ENCODE measurements around the gene FAF1.

The FAF1 gene

GRCh38 chr1:50423670-50424000 is 536.4 kb downstream of the FAF1 start:
- ChIA-PET POLR2A (interaction anchor here (0.7 kb wide), 1 partner anchor 22 kb away, joined by 3 read pairs; no protein-coding TSS in a partner anchor), CTCF (interaction anchor here (0.6 to 2.0 kb wide), 3 partner anchors 9 to 25 kb away, joined by 3 to 7 read pairs (median 5); no protein-coding TSS in a partner anchor)
- DNase-seq (ENCODE audit: low read depth, low spot score): no peak
- H3K4me3 ChIP-seq (ENCODE audit: low read depth, low read length): no peak overlapping the region; the same call in 1 of the 2 replicates
- no peak for TF ChIP-seq CTCF (IDR thresholded peaks at IDR 0.05; ENCODE audit: insufficient read depth, low read length, missing control alignments)

DNA sequence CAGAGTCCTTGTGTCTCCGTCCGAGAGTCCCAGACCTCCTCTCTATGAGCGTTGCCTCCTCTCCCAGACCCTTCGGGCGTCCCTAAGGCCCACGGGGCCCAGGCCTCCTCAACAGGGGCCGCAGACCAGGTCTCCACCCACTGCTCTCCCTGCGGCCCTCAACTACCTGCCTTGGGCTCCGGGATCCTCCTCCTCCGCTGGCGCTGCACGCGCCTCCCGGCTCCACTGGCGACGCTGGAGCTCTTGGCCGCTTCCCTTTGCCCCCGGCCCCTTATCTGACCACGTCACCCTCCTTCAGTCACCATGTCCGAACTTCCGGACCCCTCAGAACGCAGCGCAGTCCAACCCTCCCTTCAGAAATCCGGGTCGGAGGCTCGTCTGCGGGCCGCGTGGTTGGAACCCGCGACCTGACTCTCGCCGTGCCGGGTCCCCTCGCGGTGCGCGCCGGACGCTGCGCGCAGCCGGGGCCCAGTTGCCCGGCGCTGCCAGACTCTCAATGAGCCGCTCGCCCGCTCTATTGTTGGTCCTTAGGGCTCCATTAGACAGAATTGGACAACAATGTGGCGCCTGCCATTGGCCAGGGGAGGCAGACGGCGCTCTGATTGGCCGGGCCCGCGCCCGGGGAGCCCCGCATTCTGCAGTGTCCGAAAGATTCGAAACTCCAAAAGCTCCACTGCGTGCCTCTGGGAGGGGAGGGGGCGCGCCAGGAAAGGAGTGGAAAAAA is 537.0 kb downstream of the FAF1 start, which contains the start of gene DMRTA2:
DMRTA2 (minus strand) TSS at position 498 of the 724 bp plus-strand sequence. CDS start 1,907 bp downstream, outside the sequence.
- H3K4me3 ChIP-seq (ENCODE audit: low read depth, low read length): peak within 1 kb of the TSS; percentile 31
- no peak for DNase-seq (ENCODE audit: low read depth, low spot score)
- CTCF ChIA-PET: interaction anchor here (0.8 to 2.0 kb wide), 2 partner anchors 10 to 19 kb away, joined by 3 to 7 read pairs; no protein-coding TSS in a partner anchor
- no peak for TF ChIP-seq CTCF (IDR thresholded peaks at IDR 0.05; ENCODE audit: insufficient read depth, low read length, missing control alignments)
- POLR2A ChIA-PET: no interaction called here

GRCh38 chr1:50422675-50422945 is 537.5 kb downstream of the FAF1 start:
- no peak overlapping the region for H3K4me3 ChIP-seq (ENCODE audit: low read depth, low read length)
- CTCF ChIA-PET: no interaction called here
- DNase-seq (ENCODE audit: low read depth, low spot score): no peak
- TF ChIP-seq CTCF (IDR thresholded peaks at IDR 0.05; ENCODE audit: insufficient read depth, low read length, missing control alignments): no peak
- POLR2A ChIA-PET: no interaction called here

DNA sequence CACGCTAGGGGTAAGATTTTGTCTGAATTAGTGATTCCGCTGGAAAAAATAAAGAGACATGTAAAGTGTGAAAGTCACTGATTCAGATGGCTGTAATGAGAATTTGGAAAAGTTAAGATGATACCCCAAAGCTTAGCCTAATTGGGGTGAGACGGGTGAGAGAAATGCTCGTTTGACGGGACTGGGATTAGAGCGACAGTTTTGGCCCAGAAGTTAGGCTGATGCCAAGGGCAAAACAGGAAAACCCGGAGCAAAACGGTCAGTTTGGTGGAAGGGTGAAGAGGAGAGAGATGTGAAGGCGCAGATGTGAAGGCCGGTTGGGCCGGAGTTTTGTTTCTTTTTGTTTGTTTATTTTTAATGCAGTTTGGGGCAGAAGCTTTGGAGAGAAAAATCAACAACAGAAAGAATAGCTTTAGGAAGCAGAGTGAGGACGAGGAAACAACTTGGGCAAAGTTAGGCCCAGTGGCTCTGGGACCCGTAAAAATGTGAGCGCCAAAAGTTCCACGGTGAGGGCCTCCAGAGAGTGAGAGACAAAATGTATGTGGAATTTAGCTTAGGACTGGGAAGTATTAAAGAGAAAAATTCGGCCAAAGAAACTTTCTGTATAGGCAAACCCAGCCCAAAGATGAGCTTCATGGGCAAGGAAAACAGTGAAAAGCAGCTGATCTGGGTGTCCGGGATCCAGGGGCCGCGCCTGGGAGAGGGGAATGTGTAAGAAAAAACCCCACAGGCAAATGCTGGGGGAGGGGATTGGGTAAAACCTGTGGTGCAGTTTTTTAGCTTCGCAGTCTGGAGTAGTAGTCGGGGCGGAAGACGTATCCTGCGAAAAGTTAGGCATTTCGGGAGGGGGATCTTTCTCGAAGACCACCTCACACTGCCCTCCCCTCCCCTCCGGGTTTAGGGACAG is 538.0 kb downstream of the FAF1 start:
- POLR2A ChIA-PET: no interaction called here
- H3K4me3 ChIP-seq (ENCODE audit: low read depth, low read length): no peak overlapping the region
- TF ChIP-seq CTCF (IDR thresholded peaks at IDR 0.05; ENCODE audit: insufficient read depth, low read length, missing control alignments): no peak
- CTCF ChIA-PET: interaction anchor here (0.6 to 0.8 kb wide), 2 partner anchors 55 to 282 kb away, joined by 3 to 4 read pairs; no protein-coding TSS in a partner anchor
- no peak for DNase-seq (ENCODE audit: low read depth, low spot score)

- POLR2A ChIA-PET: no interaction called here
- no peak overlapping the region for H3K4me3 ChIP-seq (ENCODE audit: low read depth, low read length)
- no peak for TF ChIP-seq CTCF (IDR thresholded peaks at IDR 0.05; ENCODE audit: insufficient read depth, low read length, missing control alignments)
- DNase-seq (ENCODE audit: low read depth, low spot score): no peak
- CTCF ChIA-PET: interaction anchor here (0.6 to 0.8 kb wide), 2 partner anchors 54 to 282 kb away, joined by 3 to 4 read pairs; no protein-coding TSS in a partner anchor
Measured at GRCh38 chr1:50421366-50421748, 538.7 kb downstream of the FAF1 start.
